HG03565 (cell line): ENCODE results near the gene NPRL2.
A peak's percentile ranks its signal among the peaks of the same experiment; 100 is the strongest.

ENCODE experiments used
- ATAC-seq: cut with Tn5 transposase; IDR thresholded peaks from one replicate; pipeline ENCODE4 v1.9.1; 2021; ENCODE audit warnings: mild to moderate bottlenecking, moderate library complexity; ENCODE audit not compliant: unreplicated experiment

Gene NPRL2

GRCh38 chr3:50330330-50330729 is 20.2 kb downstream of the NPRL2 start:
- ATAC-seq = no peak

GRCh38 chr3:50327943-50328691 is 22.5 kb downstream of the NPRL2 start, which contains the start of gene TUSC2:
TSS of gene TUSC2 (minus strand) at chr3:50328223. CDS start at chr3:50328099, 124 bp downstream.
- peak; percentile 79 for ATAC-seq

GRCh38 chr3:50327129-50327528 is 23.4 kb downstream of the NPRL2 start:
- no peak for ATAC-seq

GRCh38 chr3:50326182-50326541 is 24.4 kb downstream of the NPRL2 start:
- no peak for ATAC-seq

GRCh38 chr3:50325497-50326181 is 24.9 kb downstream of the NPRL2 start:
- ATAC-seq = no peak

- no peak for ATAC-seq
These were observed 25.5 kb downstream of the NPRL2 start for GRCh38 chr3:50325113-50325480.

GRCh38 chr3:50324351-50325112 is 26.0 kb downstream of the NPRL2 start:
- ATAC-seq = no peak

GRCh38 chr3:50323614-50324199 is 26.9 kb downstream of the NPRL2 start:
- no peak for ATAC-seq

GRCh38 chr3:50323092-50323600 is 27.4 kb downstream of the NPRL2 start:
- ATAC-seq = no peak

- no peak for ATAC-seq
These were observed 28.0 kb downstream of the NPRL2 start, which contains the start of gene HYAL2 for GRCh38 chr3:50322386-50323091. TSS of gene HYAL2 (minus strand) at chr3:50322745. CDS start at chr3:50320489, 2,256 bp downstream.

- ATAC-seq = no peak
These were observed 28.5 kb downstream of the NPRL2 start for GRCh38 chr3:50322115-50322385.

- peak; percentile 42 for ATAC-seq
These were observed 29.1 kb downstream of the NPRL2 start for GRCh38 chr3:50321336-50322114.

GRCh38 chr3:50320853-50321335 is 29.7 kb downstream of the NPRL2 start:
- ATAC-seq = peak; percentile 21

- ATAC-seq = no peak
These were observed 30.5 kb downstream of the NPRL2 start for GRCh38 chr3:50319894-50320625.

- no peak for ATAC-seq
These were observed 31.2 kb downstream of the NPRL2 start for GRCh38 chr3:50319181-50319893.

GRCh38 chr3:50318615-50319014 is 32.0 kb downstream of the NPRL2 start:
- ATAC-seq = no peak

- no peak for ATAC-seq
These were observed 32.4 kb downstream of the NPRL2 start for GRCh38 chr3:50318163-50318562.

GRCh38 chr3:50317300-50317699 is 33.3 kb downstream of the NPRL2 start:
- ATAC-seq = no peak
